HG02798 (cell line): ENCODE results near the gene SCAMP1.
A peak's percentile ranks its signal among the peaks of the same experiment; 100 is the strongest.

Experiments
- ATAC-seq: cut with Tn5 transposase; IDR thresholded peaks from one replicate; pipeline ENCODE4 v1.9.1; 2021; ENCODE audit warnings: mild to moderate bottlenecking; ENCODE audit not compliant: unreplicated experiment, poor library complexity

Gene SCAMP1

DNA sequence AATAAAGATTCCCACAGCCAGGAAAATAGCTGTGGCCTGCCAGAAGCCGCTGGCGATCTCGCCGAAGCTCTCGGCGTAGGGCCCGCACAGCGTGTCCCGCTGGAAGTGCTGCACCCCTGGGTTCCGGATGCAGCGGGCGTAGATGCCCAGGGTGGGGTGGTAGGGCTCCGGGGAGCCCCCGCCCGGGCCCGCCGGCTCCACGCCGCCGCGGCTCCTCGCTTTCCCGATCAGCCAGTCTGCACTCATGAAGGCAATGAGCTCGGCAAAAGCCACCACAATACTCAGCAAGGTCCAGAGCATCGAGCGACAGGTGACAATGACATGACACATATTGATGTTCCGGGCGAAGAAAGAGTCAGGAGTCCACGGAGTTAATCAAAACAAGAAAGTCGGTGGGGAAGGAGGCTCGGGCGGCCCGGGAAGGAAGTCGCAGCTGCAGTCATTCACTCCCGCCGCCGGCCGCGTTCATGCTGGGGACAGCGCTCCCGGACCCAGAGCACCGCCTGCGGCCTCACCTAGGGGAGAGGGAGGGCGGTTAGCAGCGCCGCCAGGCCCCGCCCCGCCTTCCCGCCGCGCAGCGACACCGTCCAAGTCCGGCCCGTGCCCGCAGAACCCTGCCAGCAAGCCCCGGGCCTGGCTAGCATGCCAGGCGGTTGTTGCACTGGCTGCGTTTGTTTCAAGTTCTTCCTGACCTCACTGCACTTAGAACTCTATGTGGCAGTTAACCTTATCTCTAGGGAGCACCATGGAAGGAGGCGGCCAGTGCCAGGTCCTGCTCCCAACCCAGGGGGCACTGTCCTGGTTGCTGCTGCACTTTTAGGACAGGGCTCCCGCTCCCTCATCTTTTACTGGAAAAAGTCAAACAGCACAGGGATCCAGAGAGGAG, 149.7 kb downstream of the SCAMP1 start:
- ATAC-seq = peak; percentile 86

DNA sequence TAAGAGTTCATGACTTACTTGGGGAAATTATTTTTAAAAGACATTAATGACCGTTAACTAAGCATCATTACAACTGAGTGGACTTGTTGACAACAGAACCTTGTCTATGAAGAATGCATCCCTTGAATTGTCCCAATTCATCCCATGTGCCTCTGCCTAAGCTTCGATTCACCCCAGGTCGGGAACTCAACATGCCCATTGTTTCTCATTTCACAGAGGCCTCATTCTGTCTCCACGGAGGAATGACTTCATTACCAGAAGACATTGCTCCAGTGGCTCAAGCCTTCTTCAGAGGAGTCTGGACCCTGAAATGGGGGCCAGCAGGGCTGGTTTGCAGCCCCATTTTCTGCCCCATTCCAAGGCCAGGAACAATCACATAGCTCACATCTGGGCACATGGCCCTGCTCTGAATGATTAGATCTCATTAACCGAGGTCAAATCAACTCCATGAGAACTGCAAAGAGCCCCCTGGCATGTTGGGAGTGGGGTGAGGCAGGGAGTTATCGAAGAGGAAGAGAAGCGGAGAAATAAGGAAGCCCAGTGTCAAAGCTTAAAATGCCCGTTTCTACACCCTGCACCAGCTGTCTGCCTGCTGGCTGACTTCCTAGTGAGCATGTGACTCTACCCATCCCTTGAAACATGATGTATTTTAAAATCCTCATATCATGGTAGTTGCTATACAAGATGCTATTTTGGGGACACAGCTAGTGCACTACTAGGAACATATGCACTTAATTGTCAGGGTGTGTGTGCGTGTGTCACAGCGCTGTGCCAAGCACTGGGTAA, 150.9 kb downstream of the SCAMP1 start:
- ATAC-seq = no peak

DNA sequence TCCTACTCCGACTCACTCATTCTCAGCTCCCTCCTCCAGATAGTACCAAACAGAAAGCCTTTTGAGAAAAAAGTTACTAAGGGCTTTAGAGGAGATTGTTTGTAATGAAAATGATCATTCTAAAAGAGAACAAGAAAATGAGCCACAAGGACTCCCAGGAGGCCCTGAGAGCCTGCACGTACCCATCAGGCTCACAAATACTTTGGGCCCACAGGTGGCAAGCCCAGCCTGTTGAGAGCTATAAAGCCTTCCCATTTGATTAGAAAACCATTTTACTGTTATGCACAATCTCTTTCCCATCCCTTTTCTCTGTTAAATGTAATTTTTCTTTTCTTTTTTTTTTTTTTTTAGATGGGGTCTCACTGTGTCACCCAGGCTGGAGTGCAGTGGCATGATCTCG, 152.0 kb downstream of the SCAMP1 start:
- ATAC-seq = no peak

DNA sequence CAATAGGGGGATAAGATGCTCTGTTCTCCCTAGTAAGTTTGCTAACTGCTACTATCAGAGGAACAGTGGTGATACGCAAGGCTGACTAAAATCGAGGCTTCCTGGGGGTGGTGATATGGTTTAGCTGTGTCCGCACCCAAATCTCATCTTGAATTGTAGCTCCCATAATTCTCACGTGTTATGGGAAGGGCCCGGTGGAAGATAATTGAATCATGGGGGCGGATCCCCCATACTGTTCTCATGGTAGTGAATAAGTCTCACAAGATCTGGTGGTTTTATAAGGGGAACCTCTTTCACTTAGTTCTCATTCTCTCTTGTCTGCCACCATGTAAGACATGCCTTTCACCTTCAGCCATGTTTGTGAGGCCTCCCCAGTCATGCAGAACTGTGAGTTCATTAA, 153.0 kb downstream of the SCAMP1 start:
- no peak for ATAC-seq

DNA sequence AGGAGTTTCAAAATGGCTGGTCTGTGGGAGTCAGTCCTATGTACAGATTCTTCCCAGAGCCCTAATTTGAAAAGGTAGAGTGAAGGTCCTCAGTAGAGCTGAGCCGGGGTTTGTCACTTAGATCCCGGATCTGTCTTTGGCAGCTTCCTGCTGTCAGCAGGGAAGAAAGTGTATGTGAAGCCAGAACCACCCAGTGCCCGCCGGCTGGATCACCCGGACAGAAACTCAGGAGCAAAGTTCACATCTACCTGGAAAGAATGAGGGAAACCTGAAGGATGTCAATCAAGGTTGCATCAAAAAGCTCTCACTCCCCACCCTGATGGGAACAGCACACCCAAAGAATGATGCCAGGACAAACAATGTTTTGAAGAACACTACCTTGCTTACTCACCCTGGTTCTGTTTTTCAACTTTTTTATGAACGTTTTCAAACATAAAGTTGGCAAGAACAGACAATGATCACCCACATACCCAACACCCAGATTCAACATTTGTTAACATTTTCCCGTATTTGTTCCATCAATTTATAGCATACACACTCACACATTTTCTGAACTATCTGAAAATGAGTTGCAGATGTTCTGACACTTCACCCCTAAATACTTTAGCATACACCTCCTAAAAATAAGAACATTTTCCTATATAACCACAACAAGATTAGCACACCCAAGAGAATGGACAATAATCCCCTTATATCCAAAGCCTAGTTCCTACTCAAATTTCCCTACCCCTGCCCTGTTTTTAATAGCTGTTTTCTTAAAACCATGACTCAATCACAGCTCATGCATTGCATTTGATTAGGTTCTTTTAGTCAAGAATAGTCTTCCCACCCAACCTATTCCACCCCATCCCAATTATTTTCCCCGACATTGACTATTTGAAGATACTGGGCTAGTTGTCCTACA, 154.3 kb downstream of the SCAMP1 start:
- no peak for ATAC-seq

DNA sequence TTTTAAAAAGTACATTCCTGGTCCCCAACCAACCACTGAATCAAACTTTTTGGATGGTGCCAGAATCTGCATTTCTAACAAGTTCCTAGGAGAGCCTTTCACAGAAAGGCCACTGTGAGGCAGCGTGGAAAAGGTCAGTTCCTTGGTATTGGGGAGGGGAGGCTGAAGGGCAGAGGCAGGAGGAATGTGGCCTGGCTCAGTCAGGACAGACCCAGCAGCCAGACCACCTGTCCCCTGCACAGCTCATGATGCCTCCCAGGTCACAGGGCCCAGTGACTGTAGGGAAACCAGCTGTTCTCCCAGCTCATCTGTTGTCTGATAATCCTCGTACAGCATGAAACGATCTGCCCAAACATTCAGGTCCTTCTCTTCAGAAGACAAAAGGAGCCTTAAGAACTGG, 155.3 kb downstream of the SCAMP1 start:
- no peak for ATAC-seq

DNA sequence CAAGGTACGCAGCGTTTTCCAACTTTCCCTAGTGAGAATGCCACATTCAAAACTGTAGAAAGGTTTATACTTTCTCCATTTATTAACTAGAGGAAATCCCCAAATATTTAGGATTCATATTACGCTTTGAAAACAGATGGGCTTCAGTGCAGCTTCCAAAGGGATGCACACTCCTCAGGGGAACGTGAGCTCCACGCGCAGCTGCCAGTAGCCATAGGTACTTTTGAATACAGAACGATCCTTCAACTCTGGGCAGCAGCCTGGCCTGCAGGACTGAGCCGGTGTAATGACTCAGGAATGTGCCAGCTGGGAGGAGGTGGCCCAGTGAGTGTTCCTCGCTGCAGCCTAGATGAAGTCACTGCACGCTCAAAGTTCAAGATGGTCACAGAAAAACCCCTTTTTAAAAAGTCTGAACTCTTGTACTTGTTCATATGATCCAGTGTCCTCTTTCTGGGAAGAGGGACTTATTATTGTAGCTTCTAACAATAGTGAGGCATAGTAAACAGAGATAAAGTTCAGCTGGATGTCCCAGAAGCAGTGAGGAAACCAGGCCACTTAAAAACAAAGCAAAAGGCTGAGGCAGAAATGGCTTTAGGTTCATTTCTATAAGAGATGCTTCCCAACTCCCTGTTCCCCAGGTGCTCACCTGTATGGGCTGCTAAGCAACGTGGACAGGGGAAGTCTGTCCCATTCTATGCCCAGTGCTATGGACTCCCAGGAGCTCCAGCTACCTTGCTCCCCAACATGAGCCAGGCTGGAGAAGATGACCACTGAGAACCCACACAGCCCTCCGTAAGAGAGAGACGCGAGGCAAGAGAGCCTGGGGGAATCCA, 158.2 kb downstream of the SCAMP1 start:
- ATAC-seq = no peak

DNA sequence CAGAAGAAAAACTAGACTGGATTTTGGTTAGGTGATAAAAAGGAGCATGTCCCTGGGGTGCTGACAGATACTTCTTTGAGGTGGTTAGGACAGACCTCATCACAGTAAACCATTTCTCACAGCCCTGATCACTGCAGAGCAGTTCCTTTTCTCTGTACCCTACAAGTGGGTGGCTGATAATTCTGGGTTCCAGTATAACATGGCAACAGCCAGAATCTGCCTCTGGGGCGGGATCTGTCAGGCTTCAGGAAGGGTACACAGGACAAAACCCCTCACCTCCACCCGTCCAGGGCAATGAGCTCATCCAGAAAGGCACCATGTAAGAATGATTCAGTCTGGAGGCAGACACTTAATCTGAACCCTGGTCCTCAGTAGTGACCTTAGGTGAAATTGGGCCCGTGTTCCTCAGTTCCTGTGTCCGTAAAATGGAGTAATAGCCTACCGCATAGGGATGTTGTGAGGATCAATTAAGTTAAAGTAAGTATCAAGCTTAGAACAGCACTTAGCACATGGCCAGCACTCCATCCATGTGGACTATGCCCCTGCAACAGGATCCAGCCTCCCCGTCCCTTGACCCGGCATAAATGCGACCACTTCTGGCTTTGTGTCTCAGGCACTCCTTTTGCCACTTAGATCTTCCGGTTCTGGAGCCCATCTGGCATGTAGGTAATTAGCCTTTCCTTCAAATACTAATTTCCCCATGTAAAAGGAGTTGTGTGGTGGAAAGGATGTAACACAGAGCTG, 159.0 kb downstream of the SCAMP1 start:
- peak; percentile 56 for ATAC-seq

DNA sequence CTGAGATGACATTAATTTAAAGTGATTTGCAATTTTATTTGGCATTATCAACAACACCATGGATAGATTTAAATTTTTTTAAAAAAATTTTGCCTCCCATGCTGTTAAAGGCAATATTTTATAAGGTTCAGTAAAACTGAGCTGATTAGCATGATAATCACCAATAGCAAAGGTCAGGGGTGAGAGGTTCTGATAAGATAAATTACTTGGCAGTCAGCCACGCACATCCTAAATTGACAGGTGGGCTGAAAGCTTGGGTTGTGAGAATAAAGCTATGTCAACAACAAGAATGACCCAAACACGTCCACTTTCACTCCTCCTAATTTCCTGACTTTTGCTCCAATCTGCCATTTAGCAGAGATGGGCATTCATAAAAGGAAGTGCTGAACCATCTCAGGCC, 161.0 kb downstream of the SCAMP1 start:
- no peak for ATAC-seq

DNA sequence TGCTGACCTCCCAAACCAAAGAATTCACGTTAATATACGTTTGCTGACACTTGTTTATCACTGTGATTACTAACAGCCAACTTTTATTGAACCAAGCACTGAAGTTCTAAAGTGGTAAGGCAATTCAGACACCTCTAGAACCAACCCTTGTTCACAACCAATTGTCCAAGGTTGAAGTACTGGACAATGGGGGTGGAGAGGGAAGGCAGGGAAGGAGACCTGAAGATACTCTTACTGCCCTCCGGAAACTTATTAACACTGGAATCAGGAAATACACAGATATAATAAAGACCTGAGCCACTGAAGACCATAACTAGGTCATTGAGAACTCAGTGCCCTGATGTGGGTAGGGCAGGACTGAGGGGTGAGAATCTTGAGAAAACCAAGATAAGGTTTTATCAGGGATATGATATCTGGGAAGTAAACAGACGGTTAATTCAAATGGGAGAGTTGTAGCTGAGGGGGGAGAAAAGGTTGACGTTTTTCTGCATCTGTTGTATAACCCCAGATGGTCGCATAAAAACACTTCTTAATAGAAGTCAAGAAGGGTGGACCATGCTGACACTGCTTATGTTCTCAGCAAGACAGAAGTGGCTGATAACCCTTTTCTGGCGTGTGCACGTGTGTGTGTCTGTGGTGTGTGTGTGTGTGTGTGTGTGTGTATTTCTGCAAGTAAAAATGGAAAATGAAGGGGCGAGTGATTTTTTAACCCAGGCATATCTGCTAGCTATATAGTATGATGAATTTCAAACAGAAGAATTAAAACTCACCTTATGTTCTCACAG, 162.3 kb downstream of the SCAMP1 start:
- ATAC-seq = no peak

DNA sequence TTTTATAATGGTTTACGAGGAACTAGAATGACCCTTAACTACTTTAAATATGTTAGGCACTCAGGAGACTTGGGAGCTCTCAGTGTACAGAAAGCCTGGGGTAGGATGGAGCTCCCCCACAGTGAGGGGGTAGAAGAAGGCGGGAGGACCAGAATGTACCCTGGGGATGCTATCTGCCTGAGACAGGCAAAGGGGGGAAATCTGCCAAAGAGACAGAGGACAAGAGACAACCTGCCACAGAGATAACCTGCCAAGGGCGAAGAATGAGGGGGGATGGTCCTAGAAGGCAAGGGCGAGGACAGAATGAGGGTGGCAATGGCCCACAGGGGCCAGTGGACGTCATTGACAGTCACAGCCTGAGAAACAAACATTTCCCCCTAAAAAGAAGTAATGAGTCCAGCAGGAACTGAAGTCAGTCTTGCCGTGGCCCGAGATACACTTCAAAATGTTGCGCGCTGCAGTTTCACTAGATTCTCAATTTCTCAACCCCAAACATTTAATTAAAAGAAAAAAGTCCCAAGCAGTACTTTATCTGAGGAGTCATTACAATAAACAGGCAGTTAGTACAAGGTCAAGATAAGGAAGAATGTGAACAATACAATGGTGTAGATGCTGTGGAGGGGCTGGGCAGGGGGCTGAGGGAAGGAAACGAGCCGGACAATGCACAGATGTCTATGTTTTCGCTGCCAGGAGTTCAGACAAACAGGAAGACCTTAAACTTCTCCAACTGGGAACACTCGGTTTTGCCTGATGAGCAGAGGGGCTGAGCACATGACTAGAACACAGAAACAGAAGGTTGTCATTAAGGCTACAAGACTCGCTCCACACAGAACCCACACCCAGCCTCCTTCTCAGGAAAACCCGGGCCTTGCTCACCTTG, 163.1 kb downstream of the SCAMP1 start:
- no peak for ATAC-seq

DNA sequence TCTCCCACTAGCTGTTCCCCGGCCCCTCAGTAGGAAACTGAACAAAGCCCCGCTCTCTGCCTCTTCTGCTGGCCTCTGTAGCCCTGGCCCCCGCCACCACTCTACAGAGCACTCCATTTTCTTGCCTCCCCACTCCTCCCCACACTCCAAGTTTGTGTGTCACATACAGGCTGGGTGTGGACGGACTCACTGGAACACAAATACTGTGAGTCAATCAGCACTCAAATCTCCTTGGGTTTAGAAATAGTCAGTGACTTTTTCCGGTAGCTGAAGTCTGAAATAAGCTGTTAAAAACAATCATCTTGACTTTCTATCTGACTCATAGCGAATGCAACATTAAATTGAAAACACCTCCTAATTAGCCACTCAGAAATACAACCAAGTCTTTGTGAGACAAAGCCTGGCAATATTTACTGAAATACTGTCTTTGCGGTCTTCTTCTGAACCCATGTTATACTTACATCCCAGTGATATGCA, 165.7 kb downstream of the SCAMP1 start:
- ATAC-seq = no peak

DNA sequence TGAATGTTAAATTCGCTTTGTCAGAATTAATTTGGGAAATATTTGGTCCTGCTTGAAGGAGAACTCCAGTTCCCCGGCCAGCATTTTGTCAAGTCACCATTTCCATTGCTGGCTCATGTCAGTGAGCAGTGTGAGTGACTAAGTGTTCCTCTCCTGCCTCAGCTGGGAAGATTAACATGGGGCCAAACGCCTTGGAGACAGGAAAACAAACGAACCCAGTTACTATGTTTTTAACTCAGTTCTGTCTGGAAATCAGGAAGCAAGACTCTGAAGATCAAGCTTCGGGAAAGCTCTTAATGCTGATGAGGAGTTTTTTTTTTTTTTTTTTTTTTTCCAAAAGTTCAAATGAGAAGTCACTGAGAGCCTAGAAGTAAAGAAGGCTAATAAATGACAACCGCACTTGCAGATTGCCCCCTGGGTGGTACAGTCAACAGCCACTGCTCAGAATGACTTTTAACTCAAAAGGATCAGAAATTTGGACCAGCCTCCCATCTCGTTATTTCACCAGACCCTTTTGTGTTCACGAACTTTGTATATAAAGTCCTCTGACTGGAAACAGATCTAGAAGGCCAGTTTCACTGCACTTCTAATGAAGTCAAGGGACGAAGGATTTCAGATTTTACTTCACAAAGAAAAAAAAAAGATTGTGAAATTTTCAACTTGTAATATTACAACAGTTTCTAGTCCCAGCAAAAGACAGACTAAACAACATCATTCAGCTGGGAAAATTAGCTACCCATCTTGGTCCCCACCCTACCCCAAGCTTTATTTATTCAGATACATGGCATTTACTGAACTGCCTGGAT, 166.8 kb downstream of the SCAMP1 start:
- ATAC-seq = no peak

DNA sequence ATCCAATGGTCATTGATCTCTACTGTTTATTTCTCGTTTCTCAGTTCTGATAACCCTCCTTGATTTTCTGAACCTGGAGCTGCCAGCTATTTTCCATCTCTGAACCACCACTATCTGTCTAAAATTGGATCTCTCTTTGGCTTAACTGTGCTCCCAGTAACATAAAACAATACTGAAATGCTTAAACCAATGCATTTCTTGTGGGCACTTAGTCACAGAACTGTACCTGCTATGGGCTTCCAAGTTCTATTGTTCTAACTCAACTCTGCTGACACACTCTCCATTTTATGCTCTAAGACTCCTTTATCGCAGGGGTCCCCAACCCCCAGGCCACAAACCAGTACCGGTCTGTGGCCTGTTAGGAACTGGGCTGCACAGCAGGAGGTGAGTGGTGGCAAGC, 167.5 kb downstream of the SCAMP1 start:
- ATAC-seq = no peak
